ENCODE results near the gene SREBF2. TPM values are rescaled to one million over a fixed set of nuclear protein-coding genes. Genes with fewer than 3 reads are reported as not detected.

The SREBF2 gene
- total RNA-seq, 4 donors from 2014 or later = 10.2 to 61.0 (median 29.0) TPM

GRCh38 chr22:41805639-41806038, 27.3 kb upstream of the SREBF2 start:
- no peak overlapping the region for H3K27ac ChIP-seq

GRCh38 chr22:41808400-41808799, 24.5 kb upstream of the SREBF2 start:
- TF ChIP-seq CTCF (IDR thresholded peaks at IDR 0.05) = no peak
- TF ChIP-seq POLR2A (IDR thresholded peaks at IDR 0.05) = no peak
- H3K4me3 ChIP-seq = no peak overlapping the region
- DNase-seq = no peak
- H3K9me3 ChIP-seq = no peaks in the 10 kb centered on the region
- H3K36me3 ChIP-seq = no peaks in the 10 kb centered on the region
- H3K27ac ChIP-seq = no peak overlapping the region
- intact Hi-C loops (cut with DNase I; ENCODE audit: low total_unique reads) = no loop called here
- H3K4me1 ChIP-seq = no peaks in the 10 kb centered on the region
- no peaks in the 10 kb centered on the region for H3K27me3 ChIP-seq

More at GRCh38 chr22:41805639-41806038, 27.3 kb upstream of the SREBF2 start:
- no peaks in the 10 kb centered on the region for H3K4me1 ChIP-seq
- no peaks in the 10 kb centered on the region for H3K27me3 ChIP-seq
- intact Hi-C loops (cut with DNase I; ENCODE audit: low total_unique reads) = no loop called here
- no peak for DNase-seq
- H3K4me3 ChIP-seq = no peak overlapping the region
- no peaks in the 10 kb centered on the region for H3K36me3 ChIP-seq
- TF ChIP-seq CTCF (IDR thresholded peaks at IDR 0.05) = no peak
- no peak for TF ChIP-seq POLR2A (IDR thresholded peaks at IDR 0.05)
- no peaks in the 10 kb centered on the region for H3K9me3 ChIP-seq

- H3K36me3 ChIP-seq = no peaks in the 10 kb centered on the region
- no peak for DNase-seq
- H3K4me1 ChIP-seq = no peaks in the 10 kb centered on the region
- intact Hi-C loops (cut with DNase I; ENCODE audit: low total_unique reads) = no loop called here
- H3K27ac ChIP-seq = no peak overlapping the region
- H3K27me3 ChIP-seq = no peaks in the 10 kb centered on the region
- no peak for TF ChIP-seq POLR2A (IDR thresholded peaks at IDR 0.05)
- TF ChIP-seq CTCF (IDR thresholded peaks at IDR 0.05) = no peak
- no peak overlapping the region for H3K4me3 ChIP-seq
- H3K9me3 ChIP-seq = no peaks in the 10 kb centered on the region
Measured at GRCh38 chr22:41810022-41810421, 22.9 kb upstream of the SREBF2 start.

- Histone ChIP-seq H3K36me3 (no peaks in the 10 kb centered on the region), H3K27ac (no peak overlapping the region), H3K4me1 (no peaks in the 10 kb centered on the region), H3K9me3 (no peaks in the 10 kb centered on the region), H3K27me3 (no peaks in the 10 kb centered on the region), H3K4me3 (no peak overlapping the region)
- no peak for TF ChIP-seq CTCF (IDR thresholded peaks at IDR 0.05)
- TF ChIP-seq POLR2A (IDR thresholded peaks at IDR 0.05) = no peak
- intact Hi-C loops (cut with DNase I; ENCODE audit: low total_unique reads) = no loop called here
- DNase-seq = no peak
Measured at GRCh38 chr22:41812805-41813545, 19.9 kb upstream of the SREBF2 start.

- H3K9me3 ChIP-seq = no peaks in the 10 kb centered on the region
- H3K27me3 ChIP-seq = no peaks in the 10 kb centered on the region
- H3K27ac ChIP-seq = no peak overlapping the region
- TF ChIP-seq POLR2A (IDR thresholded peaks at IDR 0.05) (no peak), CTCF (IDR thresholded peaks at IDR 0.05) (no peak)
- no peaks in the 10 kb centered on the region for H3K4me1 ChIP-seq
- no peaks in the 10 kb centered on the region for H3K36me3 ChIP-seq
- H3K4me3 ChIP-seq = no peak overlapping the region
- no peak for DNase-seq
- intact Hi-C loops (cut with DNase I; ENCODE audit: low total_unique reads) = no loop called here
Measured at GRCh38 chr22:41813726-41814410, 19.0 kb upstream of the SREBF2 start.

Data from uterus (tissue), 4 donors.